ENCODE data around the gene STK17A. TPM values are rescaled to one million over a fixed set of nuclear protein-coding genes. Genes with fewer than 3 reads are reported as not detected.

Gene STK17A
- 10 to 100 TPM; 34.9 to 38.4 TPM for total RNA-seq
- 10 to 100 TPM; 25.9 to 34.5 (median 31.2) TPM for polyA plus RNA-seq (ENCODE audit: insufficient read length in 6 of 6)
- long read RNA-seq, donor 1, transcript STK17A-201 (7 exons, 3,368 nt): major isoform, 10 of 154 reads
- long read RNA-seq, donor 1, partial matches to known transcripts: 136 of 154 reads
- long read RNA-seq, donor 1, other reads (novel, unspliced or antisense): 6 of 154 reads
- long read RNA-seq, donor 2, transcript STK17A-201 (7 exons, 3,368 nt): major isoform, 5 of 90 reads
- long read RNA-seq, donor 2, partial matches to known transcripts: 84 of 90 reads
- long read RNA-seq, donor 2, other reads (novel, unspliced or antisense): 0 of 90 reads
- long read RNA-seq, donor 3, partial matches to known transcripts: 13 of 30 reads
- long read RNA-seq, donor 3, other reads (novel, unspliced or antisense): 14 of 30 reads
- long read RNA-seq, donor 4, transcript STK17A-201 (7 exons, 3,368 nt): major isoform, 15 of 33 reads
- long read RNA-seq, donor 4, partial matches to known transcripts: 17 of 33 reads
- long read RNA-seq, donor 4, other reads (novel, unspliced or antisense): 1 of 33 reads
- long read RNA-seq, donor 5, transcript STK17A-201 (7 exons, 3,368 nt): major isoform, 7 of 73 reads
- long read RNA-seq, donor 5, partial matches to known transcripts: 59 of 73 reads
- long read RNA-seq, donor 5, other reads (novel, unspliced or antisense): 6 of 73 reads
- long read RNA-seq, donor 6, transcript STK17A-201 (7 exons, 3,368 nt): major isoform, 5 of 77 reads
- long read RNA-seq, donor 6, partial matches to known transcripts: 71 of 77 reads
- long read RNA-seq, donor 6, other reads (novel, unspliced or antisense): 0 of 77 reads
- long read RNA-seq, donor 7, partial matches to known transcripts: 5 of 7 reads
- long read RNA-seq, donor 7, other reads (novel, unspliced or antisense): 0 of 7 reads
- long read RNA-seq, donor 8, transcript STK17A-201 (7 exons, 3,368 nt): major isoform, 6 of 84 reads
- long read RNA-seq, donor 8, partial matches to known transcripts: 70 of 84 reads
- long read RNA-seq, donor 8, other reads (novel, unspliced or antisense): 7 of 84 reads
- long read RNA-seq, donor 9: 0 reads
- long read RNA-seq, donor 10, transcript STK17A-201 (7 exons, 3,368 nt): major isoform, 20 of 33 reads
- long read RNA-seq, donor 10, partial matches to known transcripts: 12 of 33 reads
- long read RNA-seq, donor 10, other reads (novel, unspliced or antisense): 1 of 33 reads
- long read RNA-seq, donor 11, transcript STK17A-201 (7 exons, 3,368 nt): major isoform, 6 of 118 reads
- long read RNA-seq, donor 11, partial matches to known transcripts: 103 of 118 reads
- long read RNA-seq, donor 11, other reads (novel, unspliced or antisense): 9 of 118 reads
- long read RNA-seq, donor 12, transcript STK17A-201 (7 exons, 3,368 nt): major isoform, 7 of 63 reads
- long read RNA-seq, donor 12, partial matches to known transcripts: 56 of 63 reads
- long read RNA-seq, donor 12, other reads (novel, unspliced or antisense): 0 of 63 reads

DNA sequence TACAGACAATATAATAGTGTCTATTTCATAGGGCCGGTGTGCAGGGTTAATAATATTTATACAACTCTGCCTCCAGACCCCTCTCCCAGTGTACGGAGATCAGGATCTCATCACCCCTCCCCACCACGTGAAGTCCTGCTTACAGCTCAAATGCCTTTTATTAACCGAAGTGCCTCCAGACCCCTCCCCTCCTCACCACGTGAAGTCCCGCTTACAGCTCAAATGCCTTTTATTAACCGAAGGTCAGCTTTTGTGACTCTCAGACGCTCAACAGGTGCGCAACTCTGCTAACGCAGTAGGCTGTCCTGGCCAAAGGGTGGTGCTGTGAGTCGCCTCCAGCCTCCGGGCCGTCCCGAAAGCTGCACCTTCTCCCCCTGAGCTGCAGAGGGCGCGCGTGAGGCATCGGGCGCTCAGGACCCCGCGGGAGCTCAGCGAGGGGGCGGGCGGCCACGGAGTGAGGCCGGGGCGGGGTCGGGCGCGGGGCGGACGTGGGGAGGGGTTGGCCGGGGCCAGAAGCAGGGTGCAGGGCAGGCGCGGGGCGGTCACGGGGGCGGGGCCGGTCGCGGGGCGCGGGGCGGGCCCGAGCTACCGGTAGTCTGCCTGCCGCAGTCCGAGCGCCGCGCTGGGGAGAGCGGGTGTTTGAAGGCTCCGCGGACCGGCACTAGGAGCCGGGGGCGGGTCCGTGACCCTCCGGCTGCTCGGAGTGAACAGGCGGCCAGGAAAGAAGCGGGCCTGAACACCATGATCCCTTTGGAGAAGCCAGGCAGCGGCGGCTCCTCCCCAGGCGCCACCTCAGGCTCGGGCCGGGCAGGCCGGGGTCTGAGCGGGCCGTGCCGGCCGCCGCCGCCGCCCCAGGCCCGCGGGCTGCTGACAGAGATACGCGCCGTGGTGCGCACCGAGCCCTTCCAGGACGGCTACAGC, at the start of gene STK17A:
Gene STK17A (plus strand): TSS at position 606 of the 921 bp plus-strand sequence. CDS start 136 bp downstream, at position 742.
- H3K4me1 ChIP-seq: peaks cover 4 to 34% of the 10 kb centered on the region in 2 donors
- DNase-seq (peak; percentile 83 to 99 (median 94)), ATAC-seq (peak; percentile 96)
- TF ChIP-seq, protein P1, sequence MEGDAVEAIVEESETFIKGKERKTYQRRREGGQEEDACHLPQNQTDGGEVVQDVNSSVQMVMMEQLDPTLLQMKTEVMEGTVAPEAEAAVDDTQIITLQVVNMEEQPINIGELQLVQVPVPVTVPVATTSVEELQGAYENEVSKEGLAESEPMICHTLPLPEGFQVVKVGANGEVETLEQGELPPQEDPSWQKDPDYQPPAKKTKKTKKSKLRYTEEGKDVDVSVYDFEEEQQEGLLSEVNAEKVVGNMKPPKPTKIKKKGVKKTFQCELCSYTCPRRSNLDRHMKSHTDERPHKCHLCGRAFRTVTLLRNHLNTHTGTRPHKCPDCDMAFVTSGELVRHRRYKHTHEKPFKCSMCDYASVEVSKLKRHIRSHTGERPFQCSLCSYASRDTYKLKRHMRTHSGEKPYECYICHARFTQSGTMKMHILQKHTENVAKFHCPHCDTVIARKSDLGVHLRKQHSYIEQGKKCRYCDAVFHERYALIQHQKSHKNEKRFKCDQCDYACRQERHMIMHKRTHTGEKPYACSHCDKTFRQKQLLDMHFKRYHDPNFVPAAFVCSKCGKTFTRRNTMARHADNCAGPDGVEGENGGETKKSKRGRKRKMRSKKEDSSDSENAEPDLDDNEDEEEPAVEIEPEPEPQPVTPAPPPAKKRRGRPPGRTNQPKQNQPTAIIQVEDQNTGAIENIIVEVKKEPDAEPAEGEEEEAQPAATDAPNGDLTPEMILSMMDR (IDR thresholded peaks at IDR 0.05): peak; percentile 97
- H3K9me3 ChIP-seq: no peaks in the 10 kb centered on the region
- intact Hi-C loops (cut with DNase I): loop anchor here in 1 of 2 donors (2.0 to 10.0 kb wide), 2 partner anchors 116 to 262 kb away; no protein-coding TSS in a partner anchor
- H3K4me3 ChIP-seq: peak within 1 kb of the TSS; percentile 86 to 90
- H3K36me3 ChIP-seq: no peaks in the 10 kb centered on the region
- peak within 1 kb of the TSS; percentile 91 to 92 for H3K27ac ChIP-seq
- peaks cover 7 to 13% of the 10 kb centered on the region in 2 donors for H3K27me3 ChIP-seq

DNA sequence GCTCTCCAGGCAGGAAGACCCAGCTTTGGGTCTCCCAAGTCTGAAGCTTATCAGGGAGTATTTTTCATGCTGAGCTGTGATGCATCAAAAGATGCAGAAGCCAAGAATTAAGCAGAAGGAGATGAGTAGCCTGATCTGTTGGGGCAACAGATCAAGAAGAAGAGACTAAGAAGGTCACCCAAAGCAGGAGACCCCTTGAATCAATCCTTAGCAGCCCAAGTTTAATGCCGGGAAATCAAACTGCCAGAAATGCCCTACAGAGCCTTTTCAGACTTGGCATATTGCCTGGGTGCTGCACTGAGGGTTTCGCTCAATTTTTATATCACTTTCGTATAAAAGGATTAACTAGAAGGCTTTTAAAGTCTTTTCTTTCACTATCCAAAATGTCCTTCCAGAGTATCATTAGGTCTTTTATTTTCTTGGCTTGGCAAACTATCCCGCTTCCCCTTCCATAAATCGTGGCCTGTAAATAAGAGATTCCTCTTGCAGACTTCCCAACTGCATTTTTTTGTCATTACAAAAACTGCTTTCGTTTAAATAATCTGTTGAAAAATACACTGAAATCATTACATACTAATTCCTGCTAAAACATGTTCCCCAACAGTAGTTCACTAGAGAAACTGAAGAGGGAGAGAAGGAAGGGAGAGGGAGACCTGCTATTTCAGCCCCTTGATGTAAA, 49.0 kb upstream of the STK17A start:
- peak in 2 of 4 donors; percentile 8 to 28 for DNase-seq
- Histone ChIP-seq H3K36me3 (no peaks in the 10 kb centered on the region), H3K4me3 (no peak overlapping the region), H3K27ac (no peak overlapping the region), H3K4me1 (no peaks in the 10 kb centered on the region), H3K27me3 (peaks cover 0 to 9% of the 10 kb centered on the region in 2 donors), H3K9me3 (no peaks in the 10 kb centered on the region)
- intact Hi-C loops (cut with DNase I): no loop called here
- TF ChIP-seq, protein P1 (IDR thresholded peaks at IDR 0.05): no peak
- ATAC-seq: no peak

DNA sequence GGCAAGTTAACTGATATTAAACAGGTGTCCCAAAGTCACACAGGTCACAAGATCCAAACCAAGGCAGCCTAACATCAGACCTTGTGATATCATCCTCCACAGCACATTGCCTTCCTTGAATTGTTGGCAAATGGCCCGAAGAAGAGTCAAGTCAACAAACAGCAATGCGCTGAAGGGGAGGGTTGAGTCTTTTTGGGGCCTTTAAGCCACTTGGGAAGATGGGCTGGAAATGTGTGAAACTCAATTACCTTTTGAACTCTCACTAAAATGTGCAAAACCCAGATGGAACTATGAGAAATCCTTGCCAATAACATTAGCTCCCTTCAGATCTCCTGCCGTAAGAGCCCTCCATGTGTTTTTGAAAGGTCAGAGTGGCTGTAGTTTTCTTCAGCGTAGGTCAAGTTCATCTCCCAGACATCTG, 47.9 kb upstream of the STK17A start:
- intact Hi-C loops (cut with DNase I): no loop called here

More for the DNA sequence above, 47.9 kb upstream of the STK17A start:
- DNase-seq (no peak), ATAC-seq (no peak)
- no peaks in the 10 kb centered on the region for H3K4me1 ChIP-seq
- H3K9me3 ChIP-seq: no peaks in the 10 kb centered on the region
- peaks cover 0 to 9% of the 10 kb centered on the region in 2 donors for H3K27me3 ChIP-seq
- TF ChIP-seq, protein P1 (IDR thresholded peaks at IDR 0.05): no peak
- no peaks in the 10 kb centered on the region for H3K36me3 ChIP-seq
- H3K27ac ChIP-seq: no peak overlapping the region
- H3K4me3 ChIP-seq: no peak overlapping the region

Data from left lung (tissue), 14 donors.